Endothelial cell of coronary artery (primary cell): ENCODE results near the gene RFK. TPM values are rescaled to one million over a fixed set of nuclear protein-coding genes. Genes with fewer than 3 reads are reported as not detected.

Experiments used
- total RNA-seq: library from RNA; depleted of rRNA; stranded (reverse); fragments of >200 nt; gene quantifications from 2 replicates; pipeline ENCODE4 v1.2.3, GENCODE V29; 2014

Gene RFK
- total RNA-seq: 32.8 and 43.4 TPM in 2 replicates

GRCh38 chr9:76394195-76394959, at the start of gene RFK:
TSS of gene RFK (minus strand) at chr9:76394426. CDS start at chr9:76394171, 255 bp downstream.

Other genes with a start within 250 kb of the RFK start
- gene GCNT1, start 64.8 kb upstream of the RFK start, total RNA-seq: 8.2 and 13.3 TPM in 2 replicates